K562 (cell line): Measurements from ENCODE around the gene DOCK1. TPM values are rescaled to one million over a fixed set of nuclear protein-coding genes. Genes with fewer than 3 reads are reported as not detected.

Source experiments
- ATAC-seq: fragments of 200-7000 bp; cut with Tn5 transposase; 3 replicates; pipeline ENCODE4 v1.9.1; 2020; ENCODE audit warnings: moderate library complexity
- BruUV-seq: library from RNA; stranded (reverse); fragments of 400-500 nt; replicated peaks from 2 replicates; lab custom pipeline; 2021; lab: Mats Ljungman, UMichigan
- CTCF ChIA-PET: fragments of 300-600 bp; formaldehyde crosslinking; extraction: SDS; loops from one replicate; lab custom pipeline; 2021; ENCODE audit warnings: low intra/inter-chr PET ratio; lab: Yijun Ruan, JAX
- POLR2A ChIA-PET: fragments of 300-600, 350-650 bp; sonication (Branson Sonifier 250); formaldehyde crosslinking; extraction: SDS; loops from one replicate; lab custom pipeline; 2021; ENCODE audit warnings: antibody characterized with exemption, inconsistent platforms; lab: Yijun Ruan, JAX
- DNase-seq, 4 experiments: peaks; one replicate each; pipeline versions ENCODE4 v3.0.0 to v3.0.0-alpha.2; 2011 to 2018; ENCODE audit warnings: low spot score in 3 of 4, mixed read lengths in 3 of 4; ENCODE audit errors: extremely low read depth in 1 of 4
- FAIRE-seq: peaks from 2 replicates; lab custom pipeline; 2011; peaks lifted over from hg19 to GRCh38; lab: Jason Lieb, UNC
- H2AFZ ChIP-seq: 2 replicates; pipeline ENCODE4 v1.6.0; 2011; ENCODE audit warnings: low read depth, low read length, control low read depth, inconsistent platforms
- H3K27ac ChIP-seq: fragments of 200-600 bp; 3 replicates; pipeline ENCODE4 v1.8.0; 2011; ENCODE audit warnings: low read depth, mild to moderate bottlenecking, control low read depth, inconsistent platforms, low read length, moderate library complexity, mixed read lengths; ENCODE audit errors: extremely low read depth
- H3K27me3 ChIP-seq, 2 experiments: fragments of 300-600 bp in 1 of 2; 2 replicates in 1 of 2; 3 replicates in 1 of 2; pipeline versions ENCODE4 v1.6.0 to v1.8.0; 2011; ENCODE audit warnings: inconsistent platforms in 2 of 2, low read length in 2 of 2, mild to moderate bottlenecking in 1 of 2, mixed read lengths in 1 of 2, moderate library complexity in 1 of 2; ENCODE audit not compliant: control insufficient read depth in 2 of 2, insufficient read depth in 2 of 2
- H3K36me3 ChIP-seq: fragments of 300-600 bp; 3 replicates; pipeline ENCODE4 v1.8.0; 2011; ENCODE audit warnings: mild to moderate bottlenecking, low read length, inconsistent platforms; ENCODE audit not compliant: control insufficient read depth, insufficient read depth
- H3K4me1 ChIP-seq, 2 experiments: fragments of 200-600 bp in 1 of 2; replicated peaks in 1 of 2; 2 replicates in 1 of 2; 3 replicates in 1 of 2; pipeline versions ENCODE4 v1.5.1 to v1.8.0; 2011; ENCODE audit warnings: inconsistent platforms in 2 of 2, low read length in 2 of 2, mild to moderate bottlenecking in 1 of 2, mixed read lengths in 1 of 2, moderate library complexity in 1 of 2; ENCODE audit not compliant: control insufficient read depth in 2 of 2, insufficient read depth in 2 of 2
- H3K4me2 ChIP-seq: 2 replicates; pipeline ENCODE4 v1.6.1; 2011; ENCODE audit warnings: low read length, control low read depth, inconsistent platforms, mixed read lengths; ENCODE audit not compliant: insufficient read depth
- H3K4me3 ChIP-seq: fragments of 200-600 bp; sonication (generic), shearing (Covaris generic); 2 replicates; pipeline ENCODE4 v1.5.1; 2016; ENCODE audit warnings: control low read depth, inconsistent platforms
- H3K79me2 ChIP-seq: fragments of 200-600 bp; 3 replicates; pipeline ENCODE4 v1.8.0; 2011; ENCODE audit warnings: low read length, inconsistent platforms; ENCODE audit not compliant: control insufficient read depth, insufficient read depth
- H3K9ac ChIP-seq, 2 experiments: 2 replicates each; pipeline versions ENCODE4 v1.6.0 to v1.6.1; 2011; ENCODE audit warnings: low read depth in 2 of 2, low read length in 2 of 2, control low read depth in 1 of 2, inconsistent platforms in 1 of 2, mild to moderate bottlenecking in 1 of 2, mixed read lengths in 1 of 2; ENCODE audit not compliant: insufficient read depth in 1 of 2
- H3K9me1 ChIP-seq: one replicate; pipeline ENCODE4 v1.6.0; 2011; ENCODE audit warnings: inconsistent platforms, mild to moderate bottlenecking, low read length, moderate library complexity; ENCODE audit not compliant: control insufficient read depth, insufficient read depth
- H3K9me3 ChIP-seq: replicated peaks from 2 replicates; pipeline ENCODE4 v1.5.1; 2011; ENCODE audit warnings: low read depth, low read length, inconsistent platforms; ENCODE audit not compliant: control insufficient read depth, insufficient read depth
- H4K20me1 ChIP-seq: replicated peaks from 2 replicates; pipeline ENCODE4 v1.6.1; 2011; ENCODE audit warnings: low read length, inconsistent platforms, mixed read lengths; ENCODE audit not compliant: control insufficient read depth, insufficient read depth
- ETS1 ChIP-seq: conservative IDR thresholded peaks from 2 replicates; pipeline ENCODE4 v1.6.1; 2011; ENCODE audit warnings: low read depth, mild to moderate bottlenecking, low read length; ENCODE audit not compliant: control insufficient read depth
- PKNOX1 ChIP-seq: fragments of 450-650 bp; IDR thresholded peaks from 2 replicates; pipeline ENCODE4 v1.6.1; 2016
- TAF7 ChIP-seq: fragments of 450-650 bp; IDR thresholded peaks from 2 replicates; pipeline ENCODE4 v1.6.1; 2016; ENCODE audit warnings: missing genetic modification characterization, missing compliant biosample characterization
- ZNF398 ChIP-seq: fragments of 250-450 bp; sonication (Bioruptor Pico); IDR thresholded peaks from 2 replicates; pipeline ENCODE4 v1.8.0; 2021; ENCODE audit warnings: moderate library complexity, mild to moderate bottlenecking, inconsistent platforms
- ZNF830 ChIP-seq: fragments of 250-450 bp; sonication (Bioruptor Pico); IDR thresholded peaks from 2 replicates; pipeline ENCODE4 v1.5.0; 2021; ENCODE audit warnings: mild to moderate bottlenecking
- WGBS: fragments of 100-300 bp; shearing (Covaris generic); methylation state at CpG from one replicate; pipeline ENCODE4 v1.1.6; 2016; ENCODE audit warnings: low coverage, mixed read lengths; ENCODE audit not compliant: insufficient coverage; ENCODE audit errors: missing lambda C conversion rate; 5-methylcytosine and 5-hydroxymethylcytosine counted together
- in situ Hi-C: fragments of 300-500 bp; cut with MboI; formaldehyde crosslinking; loops from 4 replicates; pipeline ENCODE4 v1.15.0; 2018; ENCODE audit warnings: inconsistent platforms, mixed read lengths
- intact Hi-C: fragments of 100-400 bp; cut with micrococcal nuclease; formaldehyde crosslinking; loops from 2 replicates; pipeline ENCODE4 v1.14.2; 2022
- polyA plus RNA-seq, 8 experiments: library from polyadenylated mRNA; depleted of rRNA in 4 of 8; stranded (reverse) in 5 of 8; unstranded in 3 of 8; fragments of >200 nt; fragmentation: Nextera tagmentation in 2 of 8; fragmentation: Illumina TruSeq in 1 of 8; extraction: Ambion mirVana in 2 of 8; extraction: Trizol in 1 of 8; gene quantifications; 2 replicates each; pipeline versions ENCODE4 v1.2.1 to v1.2.3, GENCODE V29; 2011 to 2014; ENCODE audit warnings: inconsistent platforms in 1 of 8, missing spikeins in 1 of 8
- total RNA-seq, 7 experiments: library from RNA; depleted of rRNA in 6 of 7; stranded (reverse); fragments of >200 nt in 6 of 7; fragmentation: Illumina TruSeq in 2 of 7; extraction: Trizol in 2 of 7; gene quantifications; 2 replicates each; pipeline versions ENCODE4 v1.2.1 to v1.2.3, GENCODE V29; 2011 to 2021; ENCODE audit warnings: low replicate concordance in 1 of 7

DOCK1 gene
- total and polyA plus RNA-seq, 9 of the 15 experiments (the other 6 are each of a cell fraction or from before 2014, with no cell fraction given): 0.31 TPM; not detected in 8

- DNase-seq (no peak), FAIRE-seq (no peak), ATAC-seq (no peak)
- Histone ChIP-seq H3K9me3 (no peaks in the 10 kb centered on the region), H3K27ac (no peak overlapping the region), H2AFZ (no peak overlapping the region), H4K20me1 (no peaks in the 10 kb centered on the region), H3K79me2 (no peaks in the 10 kb centered on the region), H3K4me3 (no peak overlapping the region), H3K9ac (no peak overlapping the region), H3K36me3 (no peaks in the 10 kb centered on the region), H3K27me3 (no peaks in the 10 kb centered on the region), H3K4me2 (no peak overlapping the region), H3K4me1 (no peaks in the 10 kb centered on the region), H3K9me1 (no peaks in the 10 kb centered on the region)
- intact Hi-C loops: no loop called here
- ChIA-PET CTCF (no interaction called here), POLR2A (interaction anchor here (0.5 kb wide), 1 partner anchor 37 kb away, joined by 3 read pairs; no protein-coding TSS in a partner anchor)
- in situ Hi-C loops: no loop called here
- TF ChIP-seq ZNF398 (CRISPR knock-in tag): no peak
- TF ChIP-seq ZNF830 (CRISPR knock-in tag): no peak
- TF ChIP-seq PKNOX1: no peak
- TF ChIP-seq ETS1: no peak
- TF ChIP-seq TAF7 (tag): no peak
- BruUV-seq: no TSS peak
- 0% methylated on average over 4 of the region's 4 CpGs for WGBS
These were observed 251.9 kb downstream of the DOCK1 start for GRCh38 chr10:127157089-127157488.
